Nephron progenitor cell (in vitro differentiated cells): ENCODE results near the gene KIF6.

Source experiments
- DNase-seq: peaks from one replicate; pipeline ENCODE4 v3.0.0; 2021
- H3K27ac Mint-ChIP-seq: 2 replicates; pipeline ENCODE4 v1.8.0; 2021; ENCODE audit warnings: mild to moderate bottlenecking, moderate library complexity, mixed read lengths
- H3K27me3 Mint-ChIP-seq: 2 replicates; pipeline ENCODE4 v1.8.0; 2021; ENCODE audit warnings: mild to moderate bottlenecking, low read depth, mixed read lengths; ENCODE audit not compliant: poor library complexity
- H3K36me3 Mint-ChIP-seq: 2 replicates; pipeline ENCODE4 v1.8.0; 2021; ENCODE audit warnings: low read depth, mixed read lengths
- H3K4me1 Mint-ChIP-seq: 2 replicates; pipeline ENCODE4 v1.8.0; 2021; ENCODE audit warnings: mixed read lengths
- H3K4me3 Mint-ChIP-seq: 2 replicates; pipeline ENCODE4 v1.8.0; 2021; ENCODE audit warnings: mild to moderate bottlenecking, moderate library complexity, mixed read lengths
- H3K9me3 Mint-ChIP-seq: 2 replicates; pipeline ENCODE4 v1.8.0; 2021; ENCODE audit warnings: mild to moderate bottlenecking, moderate library complexity, mixed read lengths
- CTCF ChIP-seq: fragments of 200-600 bp; sonication (generic); IDR thresholded peaks from 2 replicates; pipeline ENCODE4 v1.5.0; 2021; ENCODE audit warnings: antibody characterized with exemption

The KIF6 gene

GRCh38 chr6:39688494-39688893 is 36.7 kb downstream of the KIF6 start:
- DNase-seq: no peak
- H3K4me3 Mint-ChIP-seq: no peak overlapping the region
- no peak overlapping the region for H3K27ac Mint-ChIP-seq
- H3K4me1 Mint-ChIP-seq: peaks cover 16% of the 10 kb centered on the region
- H3K9me3 Mint-ChIP-seq: no peaks in the 10 kb centered on the region
- no peak for TF ChIP-seq CTCF
- H3K36me3 Mint-ChIP-seq: no peaks in the 10 kb centered on the region
- H3K27me3 Mint-ChIP-seq: peaks cover 4% of the 10 kb centered on the region

- H3K4me3 Mint-ChIP-seq: no peak overlapping the region
- peaks cover 12% of the 10 kb centered on the region for H3K4me1 Mint-ChIP-seq
- no peak overlapping the region for H3K27ac Mint-ChIP-seq
- no peaks in the 10 kb centered on the region for H3K36me3 Mint-ChIP-seq
- DNase-seq: no peak
- peaks cover 4% of the 10 kb centered on the region for H3K27me3 Mint-ChIP-seq
- H3K9me3 Mint-ChIP-seq: no peaks in the 10 kb centered on the region
- TF ChIP-seq CTCF: no peak
Measured at GRCh38 chr6:39686976-39687375, 38.2 kb downstream of the KIF6 start.

GRCh38 chr6:39685938-39686337 is 39.3 kb downstream of the KIF6 start:
- H3K4me3 Mint-ChIP-seq: no peak overlapping the region
- H3K27me3 Mint-ChIP-seq: peaks cover 4% of the 10 kb centered on the region
- TF ChIP-seq CTCF: no peak
- DNase-seq: no peak
- H3K27ac Mint-ChIP-seq: no peak overlapping the region
- H3K9me3 Mint-ChIP-seq: no peaks in the 10 kb centered on the region
- no peaks in the 10 kb centered on the region for H3K36me3 Mint-ChIP-seq
- H3K4me1 Mint-ChIP-seq: peaks cover 8% of the 10 kb centered on the region

- Mint-ChIP-seq H3K27me3 (peaks cover 2% of the 10 kb centered on the region), H3K36me3 (no peaks in the 10 kb centered on the region), H3K4me1 (peaks cover 8% of the 10 kb centered on the region), H3K27ac (no peak overlapping the region), H3K4me3 (no peak overlapping the region), H3K9me3 (no peaks in the 10 kb centered on the region)
- no peak for DNase-seq
- TF ChIP-seq CTCF: no peak
Measured at GRCh38 chr6:39685489-39685826, 39.8 kb downstream of the KIF6 start.

- TF ChIP-seq CTCF: no peak
- no peaks in the 10 kb centered on the region for H3K9me3 Mint-ChIP-seq
- no peak overlapping the region for H3K27ac Mint-ChIP-seq
- H3K4me1 Mint-ChIP-seq: peaks cover 8% of the 10 kb centered on the region
- no peak for DNase-seq
- H3K4me3 Mint-ChIP-seq: no peak overlapping the region
- no peaks in the 10 kb centered on the region for H3K27me3 Mint-ChIP-seq
- H3K36me3 Mint-ChIP-seq: no peaks in the 10 kb centered on the region
Measured at GRCh38 chr6:39684790-39685488, 40.3 kb downstream of the KIF6 start.

GRCh38 chr6:39681674-39682121 is 43.5 kb downstream of the KIF6 start:
- no peaks in the 10 kb centered on the region for H3K27me3 Mint-ChIP-seq
- no peak overlapping the region for H3K4me3 Mint-ChIP-seq
- TF ChIP-seq CTCF: no peak
- no peak for DNase-seq
- H3K4me1 Mint-ChIP-seq: no peaks in the 10 kb centered on the region
- peaks cover 2% of the 10 kb centered on the region for H3K9me3 Mint-ChIP-seq
- no peaks in the 10 kb centered on the region for H3K36me3 Mint-ChIP-seq
- H3K27ac Mint-ChIP-seq: no peak overlapping the region
